Keratinocyte (primary cell): ENCODE data around the gene TMEM115.

Experiments used
- EZH2 ChIP-seq: IDR thresholded peaks from one replicate; pipeline ENCODE4 v1.6.1; 2012; ENCODE audit warnings: inconsistent platforms, mild to moderate bottlenecking, low read length, moderate library complexity
- TF ChIP-seq, protein P1 (sequence below), 3 experiments: IDR thresholded peaks in 1 of 3; conservative IDR thresholded peaks in 1 of 3; optimal IDR thresholded peaks in 1 of 3; 2 replicates in 2 of 3; 3 replicates in 1 of 3; pipeline versions ENCODE3 to v1.5.1; 2011; ENCODE audit warnings: low read length in 3 of 3, mild to moderate bottlenecking in 3 of 3, moderate library complexity in 2 of 3, control low read depth in 1 of 3, inconsistent platforms in 1 of 3; ENCODE audit not compliant: insufficient read depth in 2 of 3; ENCODE audit errors: extremely low read depth in 1 of 3

GRCh38 chr3:50318163-50318562, 41.2 kb downstream of the TMEM115 start:
- TF ChIP-seq, protein P1, sequence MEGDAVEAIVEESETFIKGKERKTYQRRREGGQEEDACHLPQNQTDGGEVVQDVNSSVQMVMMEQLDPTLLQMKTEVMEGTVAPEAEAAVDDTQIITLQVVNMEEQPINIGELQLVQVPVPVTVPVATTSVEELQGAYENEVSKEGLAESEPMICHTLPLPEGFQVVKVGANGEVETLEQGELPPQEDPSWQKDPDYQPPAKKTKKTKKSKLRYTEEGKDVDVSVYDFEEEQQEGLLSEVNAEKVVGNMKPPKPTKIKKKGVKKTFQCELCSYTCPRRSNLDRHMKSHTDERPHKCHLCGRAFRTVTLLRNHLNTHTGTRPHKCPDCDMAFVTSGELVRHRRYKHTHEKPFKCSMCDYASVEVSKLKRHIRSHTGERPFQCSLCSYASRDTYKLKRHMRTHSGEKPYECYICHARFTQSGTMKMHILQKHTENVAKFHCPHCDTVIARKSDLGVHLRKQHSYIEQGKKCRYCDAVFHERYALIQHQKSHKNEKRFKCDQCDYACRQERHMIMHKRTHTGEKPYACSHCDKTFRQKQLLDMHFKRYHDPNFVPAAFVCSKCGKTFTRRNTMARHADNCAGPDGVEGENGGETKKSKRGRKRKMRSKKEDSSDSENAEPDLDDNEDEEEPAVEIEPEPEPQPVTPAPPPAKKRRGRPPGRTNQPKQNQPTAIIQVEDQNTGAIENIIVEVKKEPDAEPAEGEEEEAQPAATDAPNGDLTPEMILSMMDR (optimal IDR thresholded peaks at IDR 0.05 in 1 of 3, IDR thresholded peaks at IDR 0.05 in 1 of 3, conservative IDR thresholded peaks at IDR 0.05 in 1 of 3; ENCODE audit: extremely low read depth in 1 of 3, insufficient read depth in 2 of 3, low read length in 3 of 3) = no peak
- TF ChIP-seq EZH2 = no peak
